ENCODE results near the gene MESP2.

- TF ChIP-seq EZH2phosphoT487 (IDR thresholded peaks at IDR 0.05; ENCODE audit: borderline replicate concordance) (no peak), CTCF (conservative IDR thresholded peaks at IDR 0.05; ENCODE audit: low read length) (no peak)
These were observed 26.1 kb upstream of the MESP2 start for GRCh38 chr15:89749951-89750559.
